Spleen (tissue), 11 donors: ENCODE measurements around the gene EFCC1. TPM values are rescaled to one million over a fixed set of nuclear protein-coding genes. Genes with fewer than 3 reads are reported as not detected.

Experiments
- DNase-seq: peaks from one replicate; pipeline ENCODE4 v3.0.0-alpha.2; 2020
- H3K27ac ChIP-seq, 8 donors: fragments of 200-600 bp; sonication (generic) in 7 of 8; 1 replicate in 4 of 8; 2 replicates in 4 of 8; pipeline versions ENCODE4 v1.5.0 to v1.8.0; 2016 to 2021; ENCODE audit warnings: inconsistent platforms in 4 of 8, mild to moderate bottlenecking in 4 of 8, moderate library complexity in 1 of 8
- H3K27me3 ChIP-seq, 7 donors: fragments of 200-600 bp; sonication (generic) in 6 of 7; replicated peaks in 1 of 7; 1 replicate in 4 of 7; 2 replicates in 3 of 7; pipeline versions ENCODE4 v1.5.0 to v1.8.0; 2016 to 2021; ENCODE audit warnings: inconsistent platforms in 3 of 7, mild to moderate bottlenecking in 1 of 7
- H3K36me3 ChIP-seq, 6 donors: fragments of 200-600 bp; sonication (generic) in 5 of 6; 1 replicate in 4 of 6; 2 replicates in 2 of 6; pipeline versions ENCODE4 v1.5.0 to v1.8.0; 2016 to 2021; ENCODE audit warnings: inconsistent platforms in 2 of 6
- H3K4me1 ChIP-seq, 6 donors: fragments of 200-600 bp; sonication (generic) in 5 of 6; 1 replicate in 3 of 6; 2 replicates in 3 of 6; pipeline versions ENCODE4 v1.5.0 to v1.8.0; 2016 to 2021; ENCODE audit warnings: inconsistent platforms in 3 of 6
- H3K4me3 ChIP-seq, 8 donors: fragments of 200-600 bp; sonication (generic) in 7 of 8; 1 replicate in 4 of 8; 2 replicates in 4 of 8; pipeline versions ENCODE4 v1.5.0 to v1.8.0; 2016 to 2021; ENCODE audit warnings: inconsistent platforms in 4 of 8, mild to moderate bottlenecking in 4 of 8, moderate library complexity in 2 of 8
- H3K9me3 ChIP-seq, 8 donors: fragments of 200-600 bp; sonication (generic) in 7 of 8; 1 replicate in 4 of 8; 2 replicates in 4 of 8; pipeline versions ENCODE4 v1.5.0 to v1.8.0; 2016 to 2021; ENCODE audit warnings: inconsistent platforms in 4 of 8
- CTCF ChIP-seq, 11 experiments: fragments of 200-600 bp in 7 of 11; fragments of 450-650 bp in 4 of 11; sonication (generic) in 4 of 11; IDR thresholded peaks in 8 of 11; conservative IDR thresholded peaks in 3 of 11; 1 replicate in 7 of 11; 2 replicates in 4 of 11; pipeline versions ENCODE4 v1.4.0 to v1.8.0; 2016 to 2021; ENCODE audit warnings: antibody characterized with exemption in 11 of 11, inconsistent platforms in 4 of 11, mild to moderate bottlenecking in 1 of 11
- POLR2A ChIP-seq, 3 donors: fragments of 450-650 bp; IDR thresholded peaks; one replicate each; pipeline ENCODE4 v1.5.1; 2017; ENCODE audit warnings: antibody characterized with exemption in 3 of 3, mild to moderate bottlenecking in 1 of 3
- POLR2AphosphoS5 ChIP-seq, 3 donors: sonication (generic); formaldehyde crosslinking; IDR thresholded peaks; one replicate each; pipeline ENCODE4 v1.5.1; 2017; ENCODE audit warnings: antibody characterized with exemption in 3 of 3
- WGBS, 5 donors: extraction: QIAGEN DNeasy Blood & Tissue Kit in 3 of 5; methylation state at CpG; one replicate each; pipeline versions ENCODE4 v1.1.5 to v1.1.7; 2013 to 2018; 5-methylcytosine and 5-hydroxymethylcytosine counted together
- intact Hi-C: fragments of 100-400 bp; cut with DNase I; formaldehyde crosslinking; loops from one replicate; pipeline ENCODE4 v1.15.0; 2023; ENCODE audit warnings: low total_unique reads
- polyA plus RNA-seq, 3 donors: library from polyadenylated mRNA; stranded (reverse); fragments of 200-250 nt; gene quantifications; one replicate each; pipeline ENCODE4 v1.2.1, GENCODE V29; 2013
- total RNA-seq, 7 donors: library from RNA; depleted of rRNA in 3 of 7; stranded (reverse); fragments of >200 nt in 3 of 7; fragmentation: NEBNext Ultra II Directional in 4 of 7; extraction: Animal tissue kit (Norgen Biotek cat#: 25700) in 4 of 7; gene quantifications; one replicate each; pipeline versions ENCODE4 v1.1.0 to v1.2.1, GENCODE V29; 2016 to 2021
- donor health status: healthy with polysubstance abuse.
- donor health status: DM: no; HTN: no; CAD: no; lungs with moderate emphysema.
- donor health status: DM: no; HTN: no; CAD: no.
- donor health status: Bipolar disorder and iron deficiency.
- donor health status: healthy.
- donor health status: DM: no; HTN: no; CAD: no.
- donor health status: DM: yes; HTN: yes; CAD: no.

EFCC1 gene
- total and polyA plus RNA-seq, 10 donors = 2.0 to 11.2 (median 8.1) TPM

GRCh38 chr3:129054605-129055104 lies 53.6 kb downstream of the EFCC1 start:
- Histone ChIP-seq H3K36me3 (no peaks in the 10 kb centered on the region), H3K27me3 (peaks cover 0 to 6% (median 0%) of the 10 kb centered on the region in 7 donors), H3K4me1 (peaks cover 5 to 30% (median 15%) of the 10 kb centered on the region in 6 donors), H3K9me3 (no peaks in the 10 kb centered on the region), H3K27ac (peak overlapping the region in 2 of 8 donors; percentile 22 to 61), H3K4me3 (no peak overlapping the region)
- intact Hi-C loops = no loop called here
- DNase-seq = peak; percentile 5
- TF ChIP-seq CTCF (IDR thresholded peaks at IDR 0.05 in 8 of 11, conservative IDR thresholded peaks at IDR 0.05 in 3 of 11) = no peak
- no peak for TF ChIP-seq POLR2AphosphoS5 (IDR thresholded peaks at IDR 0.05)
- TF ChIP-seq POLR2A (IDR thresholded peaks at IDR 0.05) = no peak
- WGBS, 5 donors = 60 to 93% (median 90%) methylated on average over 3 of the region's 3 CpGs

- peak; percentile 22 for DNase-seq
- WGBS, 5 donors = 75 to 85% (median 76%) methylated on average over 9 of the region's 9 CpGs
These were observed 55.5 kb downstream of the EFCC1 start for GRCh38 chr3:129056451-129057173.

GRCh38 chr3:129057249-129057648 lies 56.1 kb downstream of the EFCC1 start:
- no peak for TF ChIP-seq CTCF (IDR thresholded peaks at IDR 0.05 in 8 of 11, conservative IDR thresholded peaks at IDR 0.05 in 3 of 11)
- TF ChIP-seq POLR2AphosphoS5 (IDR thresholded peaks at IDR 0.05) = no peak
- no peak for TF ChIP-seq POLR2A (IDR thresholded peaks at IDR 0.05)
- WGBS, 5 donors = 88 to 94% (median 90%) methylated on average over 4 of the region's 4 CpGs
- intact Hi-C loops = no loop called here
- H3K36me3 ChIP-seq = no peaks in the 10 kb centered on the region
- no peaks in the 10 kb centered on the region for H3K9me3 ChIP-seq
- H3K27ac ChIP-seq = no peak overlapping the region
- H3K27me3 ChIP-seq = peaks cover 0 to 18% (median 0%) of the 10 kb centered on the region in 7 donors
- no peak overlapping the region for H3K4me3 ChIP-seq
- peaks cover 5 to 43% (median 24%) of the 10 kb centered on the region in 6 donors for H3K4me1 ChIP-seq
- peak; percentile 4 for DNase-seq

More at GRCh38 chr3:129056451-129057173, 55.5 kb downstream of the EFCC1 start:
- Histone ChIP-seq H3K4me1 (peaks cover 5 to 43% (median 24%) of the 10 kb centered on the region in 6 donors), H3K27me3 (peaks cover 0 to 18% (median 0%) of the 10 kb centered on the region in 7 donors), H3K9me3 (no peaks in the 10 kb centered on the region), H3K36me3 (no peaks in the 10 kb centered on the region), H3K4me3 (no peak overlapping the region), H3K27ac (no peak overlapping the region)
- TF ChIP-seq POLR2A (IDR thresholded peaks at IDR 0.05) = no peak
- TF ChIP-seq POLR2AphosphoS5 (IDR thresholded peaks at IDR 0.05) = no peak
- no peak for TF ChIP-seq CTCF (IDR thresholded peaks at IDR 0.05 in 8 of 11, conservative IDR thresholded peaks at IDR 0.05 in 3 of 11)
- intact Hi-C loops = no loop called here
